T1000 (cell line): ENCODE results near the gene LMX1A.

Experiments
- DNase-seq: peaks from one replicate; lab custom pipeline; 2025; ENCODE audit warnings: mixed read lengths; lab: John Stamatoyannopoulos, UW

Gene LMX1A

GRCh38 chr1:165218731-165219130 lies 137.8 kb downstream of the LMX1A start:
- no peak for DNase-seq

- DNase-seq: no peak
Observed at GRCh38 chr1:165217958-165218357, 138.6 kb downstream of the LMX1A start.

- no peak for DNase-seq
Observed at GRCh38 chr1:165216254-165216653, 140.3 kb downstream of the LMX1A start.

- DNase-seq: no peak
Observed at GRCh38 chr1:165215676-165216075, 140.8 kb downstream of the LMX1A start.

GRCh38 chr1:165212229-165212628 lies 144.3 kb downstream of the LMX1A start:
- DNase-seq: no peak

- DNase-seq: no peak
Observed at GRCh38 chr1:165207853-165208515, 148.5 kb downstream of the LMX1A start.

GRCh38 chr1:165205145-165205544 lies 151.4 kb downstream of the LMX1A start:
- DNase-seq: no peak

- no peak for DNase-seq
Observed at GRCh38 chr1:165204548-165204947, 152.0 kb downstream of the LMX1A start.

- DNase-seq: no peak
Observed at GRCh38 chr1:165191087-165191486, 165.4 kb downstream of the LMX1A start.

- DNase-seq: no peak
Observed at GRCh38 chr1:165189913-165190312, 166.6 kb downstream of the LMX1A start.

GRCh38 chr1:165189011-165189410 lies 167.5 kb downstream of the LMX1A start:
- no peak for DNase-seq

- no peak for DNase-seq
Observed at GRCh38 chr1:165187031-165188009, 169.2 kb downstream of the LMX1A start.

GRCh38 chr1:165185161-165185889 lies 171.2 kb downstream of the LMX1A start:
- DNase-seq: no peak

GRCh38 chr1:165182975-165183374 lies 173.5 kb downstream of the LMX1A start:
- DNase-seq: no peak

GRCh38 chr1:165179306-165179705 lies 177.2 kb downstream of the LMX1A start:
- no peak for DNase-seq

- DNase-seq: no peak
Observed at GRCh38 chr1:165174491-165174890, 182.0 kb downstream of the LMX1A start.

- DNase-seq: no peak
Observed at GRCh38 chr1:165173818-165174217, 182.7 kb downstream of the LMX1A start.

GRCh38 chr1:165173409-165173808 lies 183.1 kb downstream of the LMX1A start:
- DNase-seq: no peak

GRCh38 chr1:165172666-165173065 lies 183.8 kb downstream of the LMX1A start:
- DNase-seq: no peak

- no peak for DNase-seq
Observed at GRCh38 chr1:165169729-165170128, 186.8 kb downstream of the LMX1A start.

- no peak for DNase-seq
Observed at GRCh38 chr1:165169028-165169427, 187.5 kb downstream of the LMX1A start.

GRCh38 chr1:165168467-165168866 lies 188.0 kb downstream of the LMX1A start:
- DNase-seq: no peak
